ENCODE results near the gene ESYT1.
A peak's percentile ranks its signal among the peaks of the same experiment; 100 is the strongest.

The ESYT1 gene

GRCh38 chr12:56127888-56128669 lies at the start of gene ESYT1:
ESYT1 (plus strand) TSS chr12:56128267; CDS start chr12:56128320, 53 bp downstream.
- peak; percentile 96 for FAIRE-seq

- FAIRE-seq, result no peak
Measured at GRCh38 chr12:56078427-56078826, 49.6 kb upstream of the ESYT1 start.

- FAIRE-seq, result no peak
Measured at GRCh38 chr12:56078931-56079722, 48.9 kb upstream of the ESYT1 start.

- no peak for FAIRE-seq
Measured at GRCh38 chr12:56079723-56080555, 48.1 kb upstream of the ESYT1 start, which contains the start of gene ERBB3. ERBB3 (plus strand) TSS chr12:56080165; CDS start chr12:56080301, 136 bp downstream.

GRCh38 chr12:56080556-56081138 lies 47.4 kb upstream of the ESYT1 start:
- FAIRE-seq, result no peak

- no peak for FAIRE-seq
Measured at GRCh38 chr12:56081393-56082347, 46.4 kb upstream of the ESYT1 start.

- no peak for FAIRE-seq
Measured at GRCh38 chr12:56082382-56082781, 45.7 kb upstream of the ESYT1 start.

GRCh38 chr12:56082967-56083366 lies 45.1 kb upstream of the ESYT1 start:
- no peak for FAIRE-seq

GRCh38 chr12:56084958-56085543 lies 43.0 kb upstream of the ESYT1 start:
- no peak for FAIRE-seq

GRCh38 chr12:56086096-56086495 lies 42.0 kb upstream of the ESYT1 start:
- FAIRE-seq, result no peak

- no peak for FAIRE-seq
Measured at GRCh38 chr12:56086608-56087007, 41.5 kb upstream of the ESYT1 start.

GRCh38 chr12:56087220-56087619 lies 40.8 kb upstream of the ESYT1 start:
- no peak for FAIRE-seq

GRCh38 chr12:56097738-56098137 lies 30.3 kb upstream of the ESYT1 start:
- no peak for FAIRE-seq

- FAIRE-seq, result no peak
Measured at GRCh38 chr12:56098592-56098991, 29.5 kb upstream of the ESYT1 start.

- FAIRE-seq, result no peak
Measured at GRCh38 chr12:56099787-56100186, 28.3 kb upstream of the ESYT1 start.

- no peak for FAIRE-seq
Measured at GRCh38 chr12:56101045-56101444, 27.0 kb upstream of the ESYT1 start.

- FAIRE-seq, result no peak
Measured at GRCh38 chr12:56102683-56103065, 25.4 kb upstream of the ESYT1 start.

GRCh38 chr12:56103066-56103711 lies 24.9 kb upstream of the ESYT1 start:
- no peak for FAIRE-seq

- no peak for FAIRE-seq
Measured at GRCh38 chr12:56103823-56104108, 24.3 kb upstream of the ESYT1 start.

- FAIRE-seq, result peak; percentile 92
Measured at GRCh38 chr12:56104109-56104814, 23.8 kb upstream of the ESYT1 start, which contains the start of gene PA2G4. PA2G4 (plus strand) TSS chr12:56104559; CDS start chr12:56104738, 179 bp downstream.
